Mesenchymal stem cell (in vitro differentiated cells and primary cell): ENCODE data around the gene CALML6.

ENCODE experiments used
- DNase-seq: peaks from one replicate; pipeline ENCODE4 v3.0.0-alpha.2; 2013
- H2AFZ ChIP-seq: one replicate; pipeline ENCODE4 v1.6.1; 2013; ENCODE audit warnings: low read depth, mild to moderate bottlenecking, control low read depth, inconsistent platforms, low read length, moderate library complexity
- H2AK5ac ChIP-seq: 2 replicates; pipeline ENCODE4 v1.6.1; 2013; ENCODE audit warnings: low read length, moderate library complexity, mild to moderate bottlenecking, inconsistent platforms; ENCODE audit not compliant: severe bottlenecking
- H2BK120ac ChIP-seq: one replicate; pipeline ENCODE4 v1.6.1; 2013; ENCODE audit warnings: low read depth, mild to moderate bottlenecking, inconsistent platforms, low read length, moderate library complexity
- H2BK12ac ChIP-seq, 2 experiments: one replicate each; pipeline ENCODE4 v1.6.1; 2013; ENCODE audit warnings: inconsistent platforms in 2 of 2, low read length in 2 of 2, mild to moderate bottlenecking in 2 of 2, moderate library complexity in 2 of 2, control low read depth in 1 of 2
- H2BK15ac ChIP-seq: one replicate; pipeline ENCODE4 v1.6.1; 2013; ENCODE audit warnings: mild to moderate bottlenecking, low read depth, inconsistent platforms; ENCODE audit not compliant: poor library complexity, severe bottlenecking
- H2BK5ac ChIP-seq: 2 replicates; pipeline ENCODE4 v1.6.1; 2013; ENCODE audit warnings: low read depth, mild to moderate bottlenecking, low read length, control low read depth, inconsistent platforms; ENCODE audit not compliant: poor library complexity, severe bottlenecking
- H3K14ac ChIP-seq, 2 experiments: one replicate each; pipeline ENCODE4 v1.6.1; 2013; ENCODE audit warnings: inconsistent platforms in 2 of 2, low read length in 2 of 2, control low read depth in 1 of 2, mild to moderate bottlenecking in 1 of 2, moderate library complexity in 1 of 2
- H3K18ac ChIP-seq, 2 experiments: one replicate each; pipeline ENCODE4 v1.6.1; 2013; ENCODE audit warnings: inconsistent platforms in 2 of 2, low read length in 2 of 2, control low read depth in 1 of 2, low read depth in 1 of 2, mild to moderate bottlenecking in 1 of 2
- H3K23ac ChIP-seq, 2 experiments: one replicate each; pipeline ENCODE4 v1.6.1; 2013; ENCODE audit warnings: inconsistent platforms in 2 of 2, low read length in 2 of 2, mild to moderate bottlenecking in 2 of 2, moderate library complexity in 2 of 2, control low read depth in 1 of 2
- H3K27ac ChIP-seq: 2 replicates; pipeline ENCODE4 v1.5.1; 2013; ENCODE audit warnings: mild to moderate bottlenecking, moderate library complexity, low read length, control low read depth, inconsistent platforms; ENCODE audit not compliant: poor library complexity, severe bottlenecking
- H3K27me3 ChIP-seq, 2 experiments: 2 replicates each; pipeline versions ENCODE4 v1.6.1 to v1.7.0; 2013; ENCODE audit warnings: low read length in 2 of 2, mild to moderate bottlenecking in 2 of 2, moderate library complexity in 2 of 2, control low read depth in 1 of 2, inconsistent platforms in 1 of 2; ENCODE audit not compliant: control insufficient read depth in 1 of 2, insufficient read depth in 1 of 2
- H3K36me3 ChIP-seq, 2 experiments: 2 replicates each; pipeline versions ENCODE4 v1.6.1 to v1.7.0; 2013; ENCODE audit warnings: low read length in 2 of 2, control low read depth in 1 of 2, inconsistent platforms in 1 of 2, low read depth in 1 of 2, mild to moderate bottlenecking in 1 of 2; ENCODE audit not compliant: insufficient read depth in 2 of 2, control insufficient read depth in 1 of 2
- H3K4ac ChIP-seq, 2 experiments: one replicate each; pipeline ENCODE4 v1.6.1; 2013; ENCODE audit warnings: inconsistent platforms in 2 of 2, low read length in 2 of 2, mild to moderate bottlenecking in 2 of 2, moderate library complexity in 2 of 2, control low read depth in 1 of 2, low read depth in 1 of 2
- H3K4me1 ChIP-seq: 2 replicates; pipeline ENCODE4 v1.6.1; 2013; ENCODE audit warnings: low read depth, low read length, control low read depth; ENCODE audit not compliant: control insufficient read depth, insufficient read depth
- H3K4me2 ChIP-seq: 2 replicates; pipeline ENCODE4 v1.6.1; 2013; ENCODE audit warnings: low read length, mild to moderate bottlenecking, inconsistent platforms; ENCODE audit not compliant: poor library complexity, severe bottlenecking
- H3K4me3 ChIP-seq, 2 experiments: 2 replicates each; pipeline versions ENCODE4 v1.5.1 to v1.7.0; 2013; ENCODE audit warnings: low read length in 2 of 2, mild to moderate bottlenecking in 2 of 2, control low read depth in 1 of 2, low read depth in 1 of 2; ENCODE audit not compliant: insufficient read depth in 1 of 2
- H3K79me1 ChIP-seq: replicated peaks from 2 replicates; pipeline ENCODE4 v1.6.1; 2013; ENCODE audit warnings: mild to moderate bottlenecking, control low read depth, low read length, inconsistent platforms; ENCODE audit not compliant: poor library complexity, severe bottlenecking
- H3K9ac ChIP-seq: 2 replicates; pipeline ENCODE4 v1.7.0; 2013; ENCODE audit warnings: mild to moderate bottlenecking, low read length, moderate library complexity
- H3K9me3 ChIP-seq: 2 replicates; pipeline ENCODE4 v1.7.0; 2013; ENCODE audit warnings: mild to moderate bottlenecking, low read length; ENCODE audit not compliant: control insufficient read depth
- H4K8ac ChIP-seq: one replicate; pipeline ENCODE4 v1.6.1; 2013; ENCODE audit warnings: inconsistent platforms, mild to moderate bottlenecking, low read length, moderate library complexity
- H4K91ac ChIP-seq: one replicate; pipeline ENCODE4 v1.6.1; 2013; ENCODE audit warnings: mild to moderate bottlenecking, low read length, inconsistent platforms
- WGBS: methylation state at CpG from one replicate; pipeline ENCODE4 v1.1.7; 2013; ENCODE audit warnings: mixed read lengths; 5-methylcytosine and 5-hydroxymethylcytosine counted together

CALML6 gene

GRCh38 chr1:1965546-1965945 is 50.5 kb downstream of the CALML6 start:
- Histone ChIP-seq H3K14ac (no peak overlapping the region), H2AFZ (no peak overlapping the region), H4K91ac (no peak overlapping the region), H3K4ac (no peak overlapping the region), H2BK5ac (no peak overlapping the region), H3K18ac (no peak overlapping the region), H4K8ac (no peak overlapping the region), H3K9me3 (no peaks in the 10 kb centered on the region), H3K79me1 (no peaks in the 10 kb centered on the region), H3K27ac (no peak overlapping the region), H2AK5ac (no peak overlapping the region), H3K27me3 (peaks cover 35 to 73% of the 10 kb centered on the region in 2 experiments), H3K23ac (no peak overlapping the region), H2BK120ac (no peak overlapping the region), H3K4me1 (peaks cover 2% of the 10 kb centered on the region), H3K9ac (no peak overlapping the region), H2BK15ac (no peak overlapping the region), H3K4me3 (no peak overlapping the region), H3K36me3 (no peaks in the 10 kb centered on the region), H3K4me2 (no peak overlapping the region), H2BK12ac (no peak overlapping the region)
- WGBS = 87% methylated on average over 10 of the region's 10 CpGs
- no peak for DNase-seq

- Histone ChIP-seq H3K4me1 (no peaks in the 10 kb centered on the region), H2BK15ac (no peak overlapping the region), H3K14ac (no peak overlapping the region), H3K4ac (no peak overlapping the region), H3K36me3 (no peaks in the 10 kb centered on the region), H3K4me2 (no peak overlapping the region), H4K8ac (no peak overlapping the region), H2AK5ac (no peak overlapping the region), H3K27ac (no peak overlapping the region), H4K91ac (no peak overlapping the region), H2BK5ac (no peak overlapping the region), H3K18ac (no peak overlapping the region), H2AFZ (no peak overlapping the region), H2BK12ac (no peak overlapping the region), H3K79me1 (no peaks in the 10 kb centered on the region), H3K23ac (no peak overlapping the region), H3K9me3 (no peaks in the 10 kb centered on the region), H3K27me3 (peaks cover 28 to 66% of the 10 kb centered on the region in 2 experiments), H3K4me3 (no peak overlapping the region), H2BK120ac (no peak overlapping the region), H3K9ac (no peak overlapping the region)
- WGBS = 88% methylated on average over 30 of the region's 38 CpGs
- no peak for DNase-seq
Measured at GRCh38 chr1:1966071-1966740, 51.1 kb downstream of the CALML6 start.
